22Rv1 (cell line): ENCODE data around the gene LRP4.

Source experiments
- ZFX ChIP-seq: fragments of 450-650 bp; IDR thresholded peaks from 2 replicates; pipeline ENCODE4 v1.6.1; 2017; ENCODE audit warnings: antibody characterized with exemption, borderline replicate concordance
- TF ChIP-seq, protein P1 (sequence below): fragments of 450-650 bp; IDR thresholded peaks from 2 replicates; pipeline ENCODE4 v1.5.1; 2017; ENCODE audit warnings: mild to moderate bottlenecking

DNA sequence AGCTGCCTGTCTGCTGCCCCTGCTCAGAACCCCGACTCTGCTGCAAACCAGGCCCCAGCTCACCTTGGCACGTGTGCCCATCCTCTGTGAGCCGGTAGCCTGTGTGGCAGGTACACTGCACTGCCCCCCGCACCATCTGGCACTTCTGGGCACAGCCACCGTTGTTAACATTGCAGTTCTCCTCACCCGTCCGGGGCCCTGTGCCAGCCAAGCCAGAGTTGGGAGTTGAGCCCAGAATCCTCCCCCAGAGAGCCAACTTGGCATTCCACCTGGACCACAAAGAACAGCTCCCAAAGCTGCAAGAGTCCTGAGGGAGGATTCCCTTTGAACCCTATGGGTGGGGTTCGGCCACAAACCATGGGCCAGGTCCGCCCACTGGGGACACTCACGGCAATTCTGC is 22.5 kb downstream of the LRP4 start:
- TF ChIP-seq, protein P1, sequence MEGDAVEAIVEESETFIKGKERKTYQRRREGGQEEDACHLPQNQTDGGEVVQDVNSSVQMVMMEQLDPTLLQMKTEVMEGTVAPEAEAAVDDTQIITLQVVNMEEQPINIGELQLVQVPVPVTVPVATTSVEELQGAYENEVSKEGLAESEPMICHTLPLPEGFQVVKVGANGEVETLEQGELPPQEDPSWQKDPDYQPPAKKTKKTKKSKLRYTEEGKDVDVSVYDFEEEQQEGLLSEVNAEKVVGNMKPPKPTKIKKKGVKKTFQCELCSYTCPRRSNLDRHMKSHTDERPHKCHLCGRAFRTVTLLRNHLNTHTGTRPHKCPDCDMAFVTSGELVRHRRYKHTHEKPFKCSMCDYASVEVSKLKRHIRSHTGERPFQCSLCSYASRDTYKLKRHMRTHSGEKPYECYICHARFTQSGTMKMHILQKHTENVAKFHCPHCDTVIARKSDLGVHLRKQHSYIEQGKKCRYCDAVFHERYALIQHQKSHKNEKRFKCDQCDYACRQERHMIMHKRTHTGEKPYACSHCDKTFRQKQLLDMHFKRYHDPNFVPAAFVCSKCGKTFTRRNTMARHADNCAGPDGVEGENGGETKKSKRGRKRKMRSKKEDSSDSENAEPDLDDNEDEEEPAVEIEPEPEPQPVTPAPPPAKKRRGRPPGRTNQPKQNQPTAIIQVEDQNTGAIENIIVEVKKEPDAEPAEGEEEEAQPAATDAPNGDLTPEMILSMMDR: no peak
- TF ChIP-seq ZFX: no peak
